ENCODE data around the gene PRRX2.
"Not testable (repeated sequence)": the region's sequence is repeated elsewhere in the genome, so short reads cannot be mapped to it uniquely, and the experiment has no call there.

The PRRX2 gene

GRCh38 chr9:129737479-129738274, 72.2 kb downstream of the PRRX2 start:
- DNase-seq, result peak; percentile 49

GRCh38 chr9:129739432-129739831, 74.0 kb downstream of the PRRX2 start:
- DNase-seq, result no peak

GRCh38 chr9:129740174-129740573, 74.7 kb downstream of the PRRX2 start:
- DNase-seq, result no peak

GRCh38 chr9:129740666-129741464, 75.4 kb downstream of the PRRX2 start:
- no peak for DNase-seq

- no peak for DNase-seq
Observed at GRCh38 chr9:129745200-129745599, 79.8 kb downstream of the PRRX2 start.

GRCh38 chr9:129746092-129746777, 80.8 kb downstream of the PRRX2 start:
- DNase-seq, result no peak

- DNase-seq, result no peak
Observed at GRCh38 chr9:129748249-129748648, 82.8 kb downstream of the PRRX2 start.

GRCh38 chr9:129749052-129749451, 83.6 kb downstream of the PRRX2 start:
- not testable (repeated sequence) for DNase-seq

- no peak for DNase-seq
Observed at GRCh38 chr9:129749575-129749974, 84.1 kb downstream of the PRRX2 start.

- DNase-seq, result no peak
Observed at GRCh38 chr9:129750013-129750638, 84.7 kb downstream of the PRRX2 start.

- no peak for DNase-seq
Observed at GRCh38 chr9:129751841-129752801, 86.7 kb downstream of the PRRX2 start.

GRCh38 chr9:129752900-129753729, 87.7 kb downstream of the PRRX2 start, which contains the start of gene PTGES:
Gene PTGES (minus strand): TSS chr9:129753042. CDS start chr9:129753012, 30 bp downstream.
- no peak for DNase-seq

- DNase-seq, result no peak
Observed at GRCh38 chr9:129755151-129755550, 89.7 kb downstream of the PRRX2 start.

GRCh38 chr9:129756191-129756590, 90.7 kb downstream of the PRRX2 start:
- no peak for DNase-seq

GRCh38 chr9:129757045-129757444, 91.6 kb downstream of the PRRX2 start:
- DNase-seq, result no peak

GRCh38 chr9:129759319-129759718, 93.9 kb downstream of the PRRX2 start:
- no peak for DNase-seq

- DNase-seq, result no peak
Observed at GRCh38 chr9:129759804-129760502, 94.5 kb downstream of the PRRX2 start.

- DNase-seq, result not testable (repeated sequence)
Observed at GRCh38 chr9:129760784-129761183, 95.3 kb downstream of the PRRX2 start.

- DNase-seq, result no peak
Observed at GRCh38 chr9:129761293-129761900, 96.0 kb downstream of the PRRX2 start.
